Activated CD4-positive, alpha-beta memory T cell treated with anti-CD3 and anti-CD28 coated beads, Interleukin-2, amount 10 ng/mL, durations not matched to agents 7 days and 5 days (primary cell): Measurements from ENCODE around the gene CCDC17. TPM values are rescaled to one million over a fixed set of nuclear protein-coding genes. Genes with fewer than 3 reads are reported as not detected.

Source experiments
- CTCF ChIA-PET: fragments of 350-600 bp; sonication (Branson Sonifier 250); formaldehyde crosslinking; loops from one replicate; lab custom pipeline; 2021; ENCODE audit warnings: antibody characterized with exemption, inconsistent platforms; lab: Charles Lee
- POLR2A ChIA-PET: fragments of 350-600 bp; sonication (Branson Sonifier 250); formaldehyde crosslinking; loops from one replicate; lab custom pipeline; 2021; ENCODE audit warnings: antibody characterized with exemption; lab: Charles Lee
- DNase-seq: peaks from one replicate; pipeline ENCODE4 v3.0.0-alpha.2; 2020
- H3K27ac Mint-ChIP-seq: one replicate; pipeline ENCODE4 v1.8.0; 2021; ENCODE audit warnings: mild to moderate bottlenecking, mixed read lengths
- H3K27me3 Mint-ChIP-seq: one replicate; pipeline ENCODE4 v1.8.0; 2021; ENCODE audit warnings: mixed read lengths
- H3K36me3 Mint-ChIP-seq: one replicate; pipeline ENCODE4 v1.8.0; 2021; ENCODE audit warnings: low read depth, mixed read lengths
- H3K4me1 Mint-ChIP-seq: one replicate; pipeline ENCODE4 v1.8.0; 2021; ENCODE audit warnings: mixed read lengths
- H3K4me3 Mint-ChIP-seq: one replicate; pipeline ENCODE4 v1.8.0; 2021; ENCODE audit warnings: mild to moderate bottlenecking, mixed read lengths
- H3K9me3 Mint-ChIP-seq: one replicate; pipeline ENCODE4 v1.8.0; 2021; ENCODE audit warnings: mixed read lengths
- total RNA-seq, 2 experiments: library from RNA; stranded (reverse); gene quantifications; one replicate each; pipeline ENCODE4 v1.2.3, GENCODE V29; 2021

Gene CCDC17
- 1 to 10 TPM; 2.6 to 3.6 TPM for total RNA-seq

DNA sequence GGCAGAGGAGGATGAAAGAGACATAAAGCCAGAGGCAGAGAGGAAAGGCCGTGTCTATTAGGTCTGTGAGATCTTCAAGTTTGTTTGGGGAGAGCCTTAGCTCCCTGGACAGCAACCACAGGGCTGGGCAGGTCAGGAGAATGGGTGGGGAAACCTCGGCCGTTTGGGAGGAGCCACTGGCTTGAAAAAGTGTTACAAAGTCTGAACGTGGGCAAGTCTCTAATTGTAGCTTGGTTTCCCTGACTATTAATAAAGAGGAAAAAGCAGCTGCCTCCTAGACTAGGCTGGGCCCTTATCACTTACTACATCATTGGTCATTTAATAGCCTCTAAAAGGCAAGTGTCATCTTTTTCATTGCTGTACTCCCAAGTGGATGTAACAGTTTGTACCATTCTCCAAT lies at the start of gene CCDC17:
Gene CCDC17 (minus strand): TSS at position 83 of the 400 bp plus-strand sequence. CDS start 145 bp downstream, outside the sequence.
- DNase-seq, result no peak
- POLR2A ChIA-PET, result no interaction called here
- Mint-ChIP-seq H3K4me1 (no peaks in the 10 kb centered on the region), H3K27me3 (no peaks in the 10 kb centered on the region), H3K9me3 (no peaks in the 10 kb centered on the region), H3K36me3 (peaks cover 26% of the 10 kb centered on the region), H3K4me3 (no peak within 1 kb of the TSS), H3K27ac (peak within 1 kb of the TSS; percentile 19)
- CTCF ChIA-PET, result no interaction called here

DNA sequence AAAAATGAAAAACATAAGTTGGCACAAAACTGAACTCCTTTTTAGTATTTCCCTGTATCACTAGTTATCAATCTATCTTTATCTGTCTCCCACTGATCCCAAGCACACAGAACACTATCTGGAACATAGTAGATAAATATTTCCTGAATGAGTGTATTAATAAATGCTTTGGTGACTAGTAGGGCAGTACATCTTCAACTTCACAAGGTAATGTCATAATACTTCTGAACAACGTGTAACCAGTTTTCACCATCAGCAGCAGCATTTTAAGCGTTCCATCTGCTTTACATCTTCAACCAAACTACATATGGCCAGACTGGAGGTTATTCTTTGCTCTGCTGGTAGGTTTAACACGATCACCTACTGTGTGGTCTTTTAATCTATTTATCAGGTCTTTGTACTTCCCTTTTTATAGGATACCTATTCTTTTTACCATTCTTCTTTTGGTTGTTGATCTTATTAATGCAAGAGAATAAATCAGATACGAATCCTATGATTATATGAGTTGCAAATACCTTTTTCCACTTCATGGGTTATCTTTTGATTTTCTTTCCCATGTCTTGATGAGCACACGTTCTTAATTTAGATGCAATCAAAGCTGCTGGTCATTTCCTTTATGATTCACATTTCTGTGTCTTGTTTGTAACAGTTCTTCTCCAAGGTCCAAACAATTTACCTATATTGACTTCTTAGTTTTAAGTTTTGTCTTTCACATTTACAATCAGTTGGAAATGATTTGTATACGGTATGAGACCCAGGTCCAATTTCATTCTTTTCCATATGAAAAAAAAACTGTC lies 46.2 kb upstream of the CCDC17 start:
- ChIA-PET CTCF (interaction anchor here (0.6 to 2.4 kb wide), 2 partner anchors 16 to 392 kb away, joined by 3 to 5 read pairs; partner anchors contain the start of gene GPBP1L1), POLR2A (interaction anchor here (1.8 kb wide), 1 partner anchor 16 kb away, joined by 7 read pairs; the partner anchor contains the start of gene GPBP1L1)
- peaks cover 40% of the 10 kb centered on the region for H3K36me3 Mint-ChIP-seq
- H3K4me1 Mint-ChIP-seq, result peaks cover 9% of the 10 kb centered on the region
- DNase-seq, result no peak
- no peaks in the 10 kb centered on the region for H3K27me3 Mint-ChIP-seq
- no peaks in the 10 kb centered on the region for H3K9me3 Mint-ChIP-seq
- no peak overlapping the region for H3K4me3 Mint-ChIP-seq
- H3K27ac Mint-ChIP-seq, result no peak overlapping the region

GRCh38 chr1:45669379-45669778 lies 45.5 kb upstream of the CCDC17 start:
- Mint-ChIP-seq H3K9me3 (no peaks in the 10 kb centered on the region), H3K4me1 (peaks cover 8% of the 10 kb centered on the region), H3K36me3 (peaks cover 35% of the 10 kb centered on the region), H3K27ac (no peak overlapping the region), H3K27me3 (no peaks in the 10 kb centered on the region), H3K4me3 (no peak overlapping the region)
- POLR2A ChIA-PET, result no interaction called here
- CTCF ChIA-PET, result interaction anchor here (0.6 to 2.4 kb wide), 2 partner anchors 17 to 393 kb away, joined by 3 to 5 read pairs; partner anchors contain the start of gene GPBP1L1
- no peak for DNase-seq

GRCh38 chr1:45668526-45668925 lies 44.7 kb upstream of the CCDC17 start:
- Mint-ChIP-seq H3K4me1 (peaks cover 8% of the 10 kb centered on the region), H3K4me3 (no peak overlapping the region), H3K27me3 (no peaks in the 10 kb centered on the region), H3K9me3 (no peaks in the 10 kb centered on the region), H3K36me3 (peaks cover 32% of the 10 kb centered on the region), H3K27ac (no peak overlapping the region)
- no peak for DNase-seq
- ChIA-PET CTCF (interaction anchor here (0.6 kb wide), 1 partner anchor 1584 kb away, joined by 6 read pairs; no protein-coding TSS in a partner anchor), POLR2A (no interaction called here)

DNA sequence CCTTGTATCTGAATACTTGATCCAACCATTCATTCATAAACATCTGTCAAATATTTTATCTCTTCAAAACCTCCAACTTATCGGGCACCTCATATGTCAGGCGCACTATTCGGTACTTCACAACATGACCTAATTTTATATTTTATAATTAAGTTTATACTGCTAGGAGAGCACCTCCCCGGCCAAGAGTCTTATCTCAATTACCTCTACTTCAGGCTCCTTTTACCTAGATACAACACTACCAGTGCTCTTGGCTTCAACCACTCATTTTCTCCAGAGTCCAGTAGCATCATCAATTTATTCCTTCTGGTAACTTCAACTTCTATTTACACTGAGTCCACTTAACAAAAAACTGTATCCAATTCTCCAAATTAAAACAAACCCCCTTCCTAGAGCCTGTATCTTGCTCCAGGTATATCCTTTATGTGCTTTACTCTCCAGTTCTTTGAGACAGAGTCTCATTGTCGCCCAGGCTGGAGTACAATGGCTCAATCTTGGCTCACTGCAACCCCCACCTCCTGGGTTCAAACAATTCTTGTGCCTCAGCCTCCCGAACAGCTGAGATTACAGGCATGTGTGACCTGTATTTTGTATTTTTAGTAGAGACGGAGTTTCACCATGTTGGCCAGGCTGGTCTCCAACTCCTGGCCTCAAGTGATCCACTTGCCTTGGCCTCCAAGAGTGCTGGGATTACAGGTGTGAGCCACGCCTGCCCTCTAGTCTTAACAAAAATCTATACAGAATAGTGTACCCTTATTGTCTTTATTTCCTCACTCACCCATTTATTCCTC lies 43.7 kb upstream of the CCDC17 start:
- ChIA-PET CTCF (interaction anchor here (0.6 kb wide), 2 partner anchors 184 to 1585 kb away, joined by 3 to 6 read pairs; no protein-coding TSS in a partner anchor), POLR2A (no interaction called here)
- H3K4me1 Mint-ChIP-seq, result peaks cover 6% of the 10 kb centered on the region

DNA sequence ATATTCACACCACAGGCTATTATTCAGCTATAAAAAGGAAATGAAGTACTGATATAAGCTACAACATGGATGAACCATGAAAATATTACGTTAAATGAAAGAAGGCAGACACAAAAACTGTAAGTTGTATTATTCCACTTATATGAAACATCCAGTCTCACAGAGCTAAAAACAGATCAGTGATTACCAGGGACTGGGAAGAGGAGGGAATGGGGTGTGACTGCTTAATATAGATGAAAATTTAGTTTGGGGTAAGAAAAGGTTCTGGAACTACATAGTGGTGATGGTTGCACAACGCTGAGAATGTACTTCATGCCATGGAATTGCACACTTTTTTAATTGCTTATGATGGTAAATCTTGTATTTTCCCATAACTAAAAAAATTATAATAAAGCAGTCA lies 43.0 kb upstream of the CCDC17 start:
- no peak overlapping the region for H3K27ac Mint-ChIP-seq
- H3K4me1 Mint-ChIP-seq, result peaks cover 6% of the 10 kb centered on the region
- H3K9me3 Mint-ChIP-seq, result no peaks in the 10 kb centered on the region
- H3K27me3 Mint-ChIP-seq, result no peaks in the 10 kb centered on the region
- no peak overlapping the region for H3K4me3 Mint-ChIP-seq
- peaks cover 21% of the 10 kb centered on the region for H3K36me3 Mint-ChIP-seq
- ChIA-PET CTCF (interaction anchor here (0.6 kb wide), 1 partner anchor 184 kb away, joined by 3 read pairs; no protein-coding TSS in a partner anchor), POLR2A (no interaction called here)
- no peak for DNase-seq

More for the DNA sequence above, 43.7 kb upstream of the CCDC17 start:
- H3K27ac Mint-ChIP-seq, result no peak overlapping the region
- no peaks in the 10 kb centered on the region for H3K9me3 Mint-ChIP-seq
- no peak overlapping the region for H3K4me3 Mint-ChIP-seq
- peaks cover 22% of the 10 kb centered on the region for H3K36me3 Mint-ChIP-seq
- no peaks in the 10 kb centered on the region for H3K27me3 Mint-ChIP-seq
- DNase-seq, result no peak

DNA sequence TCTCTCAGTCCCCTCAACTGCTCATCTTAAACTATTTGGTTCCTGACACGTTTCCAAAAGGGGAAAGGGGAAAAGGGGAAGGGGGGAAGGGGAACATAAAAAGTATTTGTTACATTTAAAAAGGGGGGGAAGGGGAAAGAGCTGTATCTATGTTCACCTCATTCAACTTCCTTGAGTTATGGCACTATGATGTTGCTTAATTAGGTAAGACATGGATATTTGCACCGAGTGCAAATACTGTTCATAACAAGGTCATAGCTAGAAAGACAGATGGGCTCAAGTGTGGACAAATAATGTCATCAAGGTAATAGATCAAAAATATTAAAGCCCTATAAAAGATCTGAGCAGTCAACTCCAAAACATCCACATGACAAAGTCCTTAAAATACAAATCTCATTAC lies 36.5 kb upstream of the CCDC17 start:
- peaks cover 16% of the 10 kb centered on the region for H3K4me1 Mint-ChIP-seq
- DNase-seq, result no peak
- ChIA-PET POLR2A (no interaction called here), CTCF (no interaction called here)
- H3K36me3 Mint-ChIP-seq, result peaks cover 52% of the 10 kb centered on the region
- no peak overlapping the region for H3K27ac Mint-ChIP-seq
- H3K9me3 Mint-ChIP-seq, result no peaks in the 10 kb centered on the region
- no peak overlapping the region for H3K4me3 Mint-ChIP-seq
- no peaks in the 10 kb centered on the region for H3K27me3 Mint-ChIP-seq

GRCh38 chr1:45659222-45659621 lies 35.4 kb upstream of the CCDC17 start:
- POLR2A ChIA-PET, result interaction anchor here (1.7 kb wide), 1 partner anchor 27 kb away, joined by 4 read pairs; no protein-coding TSS in a partner anchor
- H3K9me3 Mint-ChIP-seq, result no peaks in the 10 kb centered on the region
- CTCF ChIA-PET, result no interaction called here
- no peak for DNase-seq
- H3K4me1 Mint-ChIP-seq, result peaks cover 25% of the 10 kb centered on the region
- peaks cover 59% of the 10 kb centered on the region for H3K36me3 Mint-ChIP-seq
- H3K27ac Mint-ChIP-seq, result no peak overlapping the region
- H3K4me3 Mint-ChIP-seq, result no peak overlapping the region
- no peaks in the 10 kb centered on the region for H3K27me3 Mint-ChIP-seq

DNA sequence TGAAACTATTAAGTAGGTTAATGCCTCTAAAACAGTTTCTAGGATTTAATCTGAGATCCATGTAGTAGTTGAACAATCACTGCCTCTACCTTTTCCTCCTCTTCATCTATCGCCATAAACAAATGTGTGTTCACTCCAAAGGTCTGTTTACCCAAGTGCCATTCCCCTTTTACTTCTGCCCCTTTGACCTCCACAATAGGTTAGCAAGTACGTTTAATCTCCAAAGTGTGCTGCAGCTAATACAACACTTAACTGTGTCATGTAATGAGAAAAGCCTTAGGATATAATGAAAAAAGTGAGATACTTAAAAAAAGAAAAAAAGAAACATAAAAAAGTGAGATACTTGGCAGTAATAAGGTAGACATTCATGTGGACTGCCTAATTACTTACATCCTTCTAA lies 34.3 kb upstream of the CCDC17 start:
- H3K36me3 Mint-ChIP-seq, result peaks cover 60% of the 10 kb centered on the region
- DNase-seq, result no peak
- no peak overlapping the region for H3K4me3 Mint-ChIP-seq
- H3K27me3 Mint-ChIP-seq, result no peaks in the 10 kb centered on the region
- H3K27ac Mint-ChIP-seq, result no peak overlapping the region
- POLR2A ChIA-PET, result interaction anchor here (0.8 to 1.7 kb wide), 2 partner anchors 28 to 30 kb away, joined by 3 to 4 read pairs; partner anchors contain the start of gene TMEM69
- peaks cover 22% of the 10 kb centered on the region for H3K4me1 Mint-ChIP-seq
- CTCF ChIA-PET, result no interaction called here
- no peaks in the 10 kb centered on the region for H3K9me3 Mint-ChIP-seq

- Mint-ChIP-seq H3K27ac (no peak overlapping the region), H3K27me3 (no peaks in the 10 kb centered on the region), H3K4me3 (no peak overlapping the region), H3K4me1 (peaks cover 22% of the 10 kb centered on the region), H3K9me3 (no peaks in the 10 kb centered on the region), H3K36me3 (peaks cover 71% of the 10 kb centered on the region)
- no peak for DNase-seq
- POLR2A ChIA-PET, result interaction anchor here (0.6 to 2.3 kb wide), 2 partner anchors 30 to 233 kb away, joined by 3 to 16 read pairs; partner anchors contain the start of gene GPBP1L1
- CTCF ChIA-PET, result interaction anchor here (0.6 kb wide), 1 partner anchor 311 kb away, joined by 4 read pairs; no protein-coding TSS in a partner anchor
Measured at GRCh38 chr1:45656573-45657226, 32.8 kb upstream of the CCDC17 start.

GRCh38 chr1:45654540-45655280 lies 30.9 kb upstream of the CCDC17 start:
- CTCF ChIA-PET, result interaction anchor here (0.9 kb wide), 1 partner anchor 189 kb away, joined by 3 read pairs; no protein-coding TSS in a partner anchor
- peaks cover 24% of the 10 kb centered on the region for H3K4me1 Mint-ChIP-seq
- H3K36me3 Mint-ChIP-seq, result peaks cover 75% of the 10 kb centered on the region
- no peak overlapping the region for H3K4me3 Mint-ChIP-seq
- DNase-seq, result no peak
- H3K27ac Mint-ChIP-seq, result peak overlapping the region; percentile 45
- no peaks in the 10 kb centered on the region for H3K27me3 Mint-ChIP-seq
- POLR2A ChIA-PET, result interaction anchor here (0.5 to 2.3 kb wide), 4 partner anchors 9 to 669 kb away, joined by 3 to 16 read pairs (median 3); partner anchors contain the start of genes GPBP1L1 and NASP
- no peaks in the 10 kb centered on the region for H3K9me3 Mint-ChIP-seq
